Measurements from ENCODE around the gene PLEKHA7.
A peak's percentile ranks its signal among the peaks of the same experiment; 100 is the strongest.
"Not testable (repeated sequence)": the region's sequence is repeated elsewhere in the genome, so short reads cannot be mapped to it uniquely, and the experiment has no call there.

The PLEKHA7 gene, protein sequence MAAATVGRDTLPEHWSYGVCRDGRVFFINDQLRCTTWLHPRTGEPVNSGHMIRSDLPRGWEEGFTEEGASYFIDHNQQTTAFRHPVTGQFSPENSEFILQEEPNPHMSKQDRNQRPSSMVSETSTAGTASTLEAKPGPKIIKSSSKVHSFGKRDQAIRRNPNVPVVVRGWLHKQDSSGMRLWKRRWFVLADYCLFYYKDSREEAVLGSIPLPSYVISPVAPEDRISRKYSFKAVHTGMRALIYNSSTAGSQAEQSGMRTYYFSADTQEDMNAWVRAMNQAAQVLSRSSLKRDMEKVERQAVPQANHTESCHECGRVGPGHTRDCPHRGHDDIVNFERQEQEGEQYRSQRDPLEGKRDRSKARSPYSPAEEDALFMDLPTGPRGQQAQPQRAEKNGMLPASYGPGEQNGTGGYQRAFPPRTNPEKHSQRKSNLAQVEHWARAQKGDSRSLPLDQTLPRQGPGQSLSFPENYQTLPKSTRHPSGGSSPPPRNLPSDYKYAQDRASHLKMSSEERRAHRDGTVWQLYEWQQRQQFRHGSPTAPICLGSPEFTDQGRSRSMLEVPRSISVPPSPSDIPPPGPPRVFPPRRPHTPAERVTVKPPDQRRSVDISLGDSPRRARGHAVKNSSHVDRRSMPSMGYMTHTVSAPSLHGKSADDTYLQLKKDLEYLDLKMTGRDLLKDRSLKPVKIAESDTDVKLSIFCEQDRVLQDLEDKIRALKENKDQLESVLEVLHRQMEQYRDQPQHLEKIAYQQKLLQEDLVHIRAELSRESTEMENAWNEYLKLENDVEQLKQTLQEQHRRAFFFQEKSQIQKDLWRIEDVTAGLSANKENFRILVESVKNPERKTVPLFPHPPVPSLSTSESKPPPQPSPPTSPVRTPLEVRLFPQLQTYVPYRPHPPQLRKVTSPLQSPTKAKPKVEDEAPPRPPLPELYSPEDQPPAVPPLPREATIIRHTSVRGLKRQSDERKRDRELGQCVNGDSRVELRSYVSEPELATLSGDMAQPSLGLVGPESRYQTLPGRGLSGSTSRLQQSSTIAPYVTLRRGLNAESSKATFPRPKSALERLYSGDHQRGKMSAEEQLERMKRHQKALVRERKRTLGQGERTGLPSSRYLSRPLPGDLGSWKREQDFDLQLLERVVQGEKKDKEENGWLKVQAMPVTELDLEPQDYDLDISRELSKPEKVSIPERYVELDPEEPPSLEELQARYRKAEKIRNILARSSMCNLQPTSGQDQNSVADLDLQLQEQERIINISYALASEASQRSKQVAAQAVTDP

DNA sequence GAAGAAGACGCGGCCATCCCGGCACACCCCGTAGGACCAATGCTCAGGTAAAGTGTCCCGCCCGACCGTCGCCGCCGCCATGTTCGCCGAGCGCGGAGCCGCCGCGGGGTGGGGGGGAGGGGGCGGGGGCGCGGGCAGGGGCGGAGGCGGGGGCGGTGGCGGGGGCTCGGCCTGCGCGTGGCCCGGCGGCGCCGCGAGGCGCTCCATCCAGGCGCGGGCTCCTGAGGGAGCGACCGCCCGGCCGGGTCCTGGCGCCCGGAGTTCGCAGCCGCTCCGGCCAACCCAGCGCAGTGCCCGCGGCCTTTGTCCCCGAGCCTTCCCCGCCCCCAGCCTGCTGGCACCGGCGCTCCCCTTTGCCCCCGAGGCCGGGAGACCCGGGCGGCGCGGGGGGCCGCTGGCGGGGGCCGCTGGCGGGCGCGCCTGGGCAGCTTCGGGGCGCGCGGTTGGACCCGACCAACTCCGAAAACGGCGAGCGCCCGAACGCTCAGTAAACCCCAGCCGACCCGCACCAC, at the start of gene PLEKHA7:
Gene PLEKHA7 (minus strand): TSS at position 94 of the 512 bp plus-strand sequence. CDS start 13 bp downstream, at position 81.
- DNase-seq (ENCODE audit: low read depth in 2 of 2) = no peak

DNA sequence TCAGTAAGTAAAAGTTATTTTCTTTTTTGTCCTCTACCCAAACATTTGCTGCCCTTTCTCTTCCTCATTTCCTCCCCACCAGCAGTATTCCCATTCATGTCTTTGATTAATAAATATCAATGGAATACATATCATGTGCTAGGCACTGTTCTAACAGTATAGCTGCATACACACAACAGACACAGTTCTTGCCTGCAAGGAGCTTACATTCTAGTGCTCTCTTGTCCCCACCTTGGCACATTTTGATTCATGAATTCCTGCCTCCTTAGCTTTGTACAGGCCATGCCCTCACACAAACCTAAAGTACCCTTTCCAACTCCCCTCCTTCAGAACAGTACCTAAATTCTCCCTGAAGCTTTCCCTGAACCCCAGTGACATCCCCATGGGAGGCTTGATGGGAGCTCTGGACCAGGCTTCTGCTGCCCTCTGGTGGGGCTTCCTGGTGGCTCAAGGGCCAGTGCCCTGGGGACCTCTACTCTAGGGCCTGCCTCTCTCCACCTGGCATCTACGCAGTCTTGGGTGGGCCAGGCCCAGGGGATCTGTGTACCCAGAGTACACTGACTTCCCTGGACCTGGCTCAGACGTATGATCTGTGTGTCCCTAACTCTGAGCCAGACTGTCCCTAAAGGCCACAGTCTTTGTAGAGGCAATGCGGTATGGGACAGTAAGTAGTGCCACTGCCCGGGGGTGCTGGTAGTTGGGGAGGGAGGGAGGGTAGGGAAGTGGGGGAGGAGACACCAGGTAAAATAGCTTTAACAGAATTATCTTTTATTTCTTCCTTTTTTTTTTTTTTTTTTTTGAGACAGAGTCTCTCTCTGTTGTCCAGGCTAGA, 49.2 kb upstream of the PLEKHA7 start:
- DNase-seq (ENCODE audit: low read depth in 2 of 2) = peak; percentile 49 to 63

DNA sequence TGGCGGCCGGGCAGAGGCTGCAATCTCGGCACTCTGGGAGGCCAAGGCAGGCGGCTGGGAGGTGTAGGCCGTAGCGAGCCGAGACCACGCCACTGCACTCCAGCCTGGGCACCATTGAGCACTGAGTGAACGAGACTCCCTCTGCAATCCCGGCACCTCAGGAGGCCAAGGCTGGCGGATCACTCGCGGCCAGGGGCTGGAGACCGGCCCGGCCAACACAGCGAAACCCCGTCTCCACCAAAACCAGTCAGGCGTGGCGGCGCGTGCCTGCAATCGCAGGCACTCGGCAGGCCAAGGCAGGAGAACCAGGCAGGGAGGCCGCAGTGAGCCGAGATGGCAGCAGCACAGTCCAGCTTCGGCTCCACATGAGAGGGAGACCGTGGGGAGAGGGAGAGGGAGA, 36.9 kb upstream of the PLEKHA7 start:
- DNase-seq (ENCODE audit: low read depth in 2 of 2) = not testable (repeated sequence)

DNA sequence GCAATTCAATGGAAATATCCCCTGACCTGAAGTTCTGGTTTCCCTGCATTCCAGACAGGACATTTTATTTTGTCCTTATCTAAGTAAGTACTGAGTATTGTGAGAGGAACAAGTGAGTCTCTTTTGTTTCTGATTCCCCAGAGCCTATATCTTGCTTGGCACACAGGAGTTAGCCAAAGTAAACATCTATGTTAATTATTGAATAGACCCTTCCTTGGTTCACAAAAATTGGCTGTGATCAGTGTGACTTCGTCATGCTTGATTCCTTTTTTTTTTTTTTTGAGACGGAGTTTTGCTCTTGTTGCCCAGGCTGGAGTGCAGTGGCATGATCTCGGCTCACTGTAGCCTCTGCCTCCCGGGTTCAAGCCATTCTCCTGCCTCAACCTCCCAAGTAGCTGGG, 34.3 kb upstream of the PLEKHA7 start:
- not testable (repeated sequence) for DNase-seq (ENCODE audit: low read depth in 2 of 2)

DNA sequence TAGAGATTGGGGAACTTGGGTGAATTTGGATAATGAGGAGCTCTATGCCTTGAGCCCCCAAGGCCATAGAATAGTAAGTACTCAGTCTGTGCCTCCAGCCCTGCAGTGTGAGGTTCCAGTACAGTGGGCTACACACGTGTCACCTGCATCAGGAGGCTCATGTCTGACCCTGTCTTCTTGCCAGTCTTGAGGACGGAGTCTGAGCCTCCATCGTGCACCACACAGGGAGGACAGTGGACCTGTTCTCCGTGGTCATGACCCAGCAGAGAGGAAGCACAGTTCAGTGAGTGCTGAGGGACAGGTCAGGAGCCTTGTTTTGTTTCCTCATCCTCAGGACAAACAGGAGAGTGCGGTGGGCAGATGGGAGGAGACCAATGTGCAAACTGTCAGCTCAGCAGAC, 32.5 kb upstream of the PLEKHA7 start:
- no peak for DNase-seq (ENCODE audit: low read depth in 2 of 2)

DNA sequence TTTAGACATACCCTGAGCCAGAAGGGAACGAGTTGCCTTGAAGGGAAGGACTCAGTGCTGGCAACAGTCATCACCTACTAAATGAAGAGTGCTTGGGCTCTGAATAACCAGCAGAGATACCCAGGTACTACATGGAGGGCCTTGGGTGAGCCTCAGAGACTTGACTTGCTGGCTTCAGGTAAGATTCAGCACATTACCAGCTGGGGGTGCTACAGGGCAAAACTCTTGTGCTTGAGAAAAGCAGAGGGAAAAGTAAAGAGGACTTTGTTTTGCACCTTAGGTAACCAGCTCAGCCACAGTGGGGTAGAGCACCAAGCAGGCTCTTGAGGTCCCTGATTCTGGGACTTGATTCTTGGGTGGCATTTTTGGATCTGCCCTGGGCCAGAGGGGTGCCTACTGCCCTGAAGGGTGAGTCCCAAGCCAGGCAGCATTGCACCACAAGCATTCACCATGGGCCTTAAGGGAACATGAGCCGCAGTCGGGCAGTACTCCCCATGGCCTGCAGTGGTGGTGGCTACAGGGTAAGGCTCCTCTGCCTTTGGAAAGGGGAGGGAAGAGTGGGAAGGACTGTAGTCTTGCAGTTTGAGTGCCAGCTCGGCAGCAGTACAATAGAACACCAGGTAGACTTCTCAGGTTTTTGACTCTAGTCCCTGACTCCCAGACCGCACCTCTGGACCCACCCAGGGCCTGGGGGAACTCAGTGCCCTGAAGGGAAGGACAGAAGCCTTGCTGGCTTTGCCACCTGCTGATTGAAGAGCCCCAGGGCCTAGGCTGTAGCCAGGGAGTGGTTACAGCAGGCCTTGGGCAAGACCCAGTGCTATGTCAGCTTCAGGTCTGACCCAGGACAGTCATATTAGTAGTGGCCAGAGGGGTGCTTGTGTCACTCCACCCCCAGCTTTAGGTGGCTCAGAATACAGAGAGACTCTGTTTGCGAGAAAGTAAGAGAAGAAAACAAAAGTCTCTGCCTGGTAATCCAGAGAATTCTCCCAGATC, 22.7 kb upstream of the PLEKHA7 start:
- DNase-seq (ENCODE audit: low read depth in 2 of 2) = no peak

DNA sequence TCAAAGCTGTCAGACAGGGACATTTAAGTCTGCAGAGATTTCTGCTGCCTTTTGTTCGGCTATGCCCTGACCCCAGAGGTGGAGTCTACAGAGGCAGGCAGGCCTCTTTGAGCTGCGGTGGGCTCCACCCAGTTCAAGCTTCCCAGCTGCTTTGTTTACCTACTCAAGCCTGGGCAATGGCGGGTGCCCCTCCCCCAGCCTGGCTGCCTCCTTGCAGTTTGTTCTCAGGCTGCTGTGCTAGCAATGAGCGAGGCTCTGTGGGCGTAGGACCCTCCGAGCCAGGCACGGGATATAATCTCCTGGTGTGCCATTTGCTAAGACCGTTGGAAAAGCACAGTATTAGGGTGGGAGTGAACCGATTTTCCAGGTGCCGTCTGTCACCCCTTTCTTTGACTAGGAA, 19.8 kb upstream of the PLEKHA7 start:
- DNase-seq (ENCODE audit: low read depth in 2 of 2) = not testable (repeated sequence)

DNA sequence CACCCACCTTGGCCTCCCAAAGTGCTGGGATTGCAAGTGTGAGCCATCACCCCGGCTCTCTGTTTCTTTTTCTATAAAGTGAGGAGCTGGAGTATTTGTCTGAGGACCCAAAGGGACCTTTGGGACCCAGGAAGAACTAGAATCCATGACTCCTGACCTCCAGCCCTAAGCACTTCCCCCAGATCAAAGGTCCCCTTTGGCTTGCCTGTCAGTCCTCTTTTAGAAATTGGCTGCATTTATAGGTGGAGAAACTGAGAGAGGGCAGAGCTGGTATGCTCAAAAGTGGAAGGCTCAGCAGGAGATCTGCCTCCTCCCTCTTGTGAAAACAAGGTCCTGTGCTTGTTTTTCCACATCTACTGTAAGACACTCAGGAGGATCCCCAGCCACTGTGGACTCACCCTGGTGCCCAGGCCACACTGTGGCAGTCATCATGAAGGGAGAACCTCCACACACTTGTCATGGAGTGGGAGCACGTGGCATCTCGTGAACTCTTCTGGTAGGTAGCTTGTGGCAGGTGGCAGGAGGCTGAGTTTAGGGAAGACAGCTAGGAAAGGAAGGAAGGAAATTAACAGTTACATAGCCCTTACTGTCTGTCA, 12.4 kb upstream of the PLEKHA7 start:
- no peak for DNase-seq (ENCODE audit: low read depth in 2 of 2)

DNA sequence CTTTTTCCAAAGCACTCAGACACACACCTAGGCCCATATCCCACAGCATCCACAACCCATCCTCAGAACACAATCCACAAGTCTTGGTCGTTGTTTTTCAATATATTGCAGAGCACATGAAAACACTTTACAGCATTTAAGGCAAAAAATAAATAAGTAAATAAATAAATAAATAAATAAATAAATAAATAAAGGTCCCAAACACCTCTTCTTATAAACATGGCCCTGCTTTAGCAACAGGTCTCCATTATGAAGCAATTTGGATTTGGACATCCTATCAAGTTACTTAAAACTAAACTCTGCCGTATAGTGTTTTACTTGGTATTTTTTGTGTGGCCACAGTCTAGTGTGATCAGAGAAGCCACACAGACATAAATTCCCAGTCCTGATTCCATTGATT, 10.7 kb upstream of the PLEKHA7 start:
- no peak for DNase-seq (ENCODE audit: low read depth in 2 of 2)

DNA sequence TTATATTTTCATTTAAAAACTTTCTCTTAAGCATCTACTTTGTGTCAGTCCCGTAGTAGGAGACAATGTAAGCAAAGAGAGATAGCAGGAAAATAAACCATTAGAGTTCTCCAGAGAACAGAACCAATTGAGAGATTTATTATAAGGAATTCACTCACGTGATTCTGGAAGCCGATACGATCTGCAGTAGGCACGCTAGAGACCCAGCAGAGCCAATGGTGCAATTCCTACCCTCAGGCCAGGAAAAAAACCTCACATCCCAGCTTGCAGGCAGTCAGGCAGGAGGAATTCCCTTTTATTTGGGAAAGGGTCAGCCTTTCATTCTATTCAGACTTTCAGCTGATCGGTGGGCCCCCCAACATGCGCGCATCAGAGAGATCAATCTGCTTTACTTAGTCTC, 7.3 kb upstream of the PLEKHA7 start:
- DNase-seq (ENCODE audit: low read depth in 2 of 2) = no peak

DNA sequence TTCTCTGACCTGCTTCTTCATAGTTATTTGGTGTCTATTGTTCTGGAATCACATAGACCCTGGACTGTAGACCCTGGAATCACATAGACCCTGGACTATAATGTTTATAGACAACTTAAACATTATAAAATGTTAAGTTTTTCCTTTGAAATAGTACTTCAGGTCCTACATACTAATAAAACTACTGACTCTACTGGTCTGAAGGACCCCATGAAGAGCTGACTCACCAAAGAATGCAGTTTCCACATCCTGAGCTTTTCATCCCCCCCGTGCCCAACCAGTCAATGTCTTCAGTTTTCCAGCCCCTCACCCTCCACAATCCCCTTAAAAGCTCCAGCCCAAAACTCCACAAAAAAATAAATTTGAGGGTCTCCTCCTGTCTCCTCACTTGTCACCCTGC, 6.6 kb upstream of the PLEKHA7 start:
- DNase-seq (ENCODE audit: low read depth in 2 of 2) = no peak

DNA sequence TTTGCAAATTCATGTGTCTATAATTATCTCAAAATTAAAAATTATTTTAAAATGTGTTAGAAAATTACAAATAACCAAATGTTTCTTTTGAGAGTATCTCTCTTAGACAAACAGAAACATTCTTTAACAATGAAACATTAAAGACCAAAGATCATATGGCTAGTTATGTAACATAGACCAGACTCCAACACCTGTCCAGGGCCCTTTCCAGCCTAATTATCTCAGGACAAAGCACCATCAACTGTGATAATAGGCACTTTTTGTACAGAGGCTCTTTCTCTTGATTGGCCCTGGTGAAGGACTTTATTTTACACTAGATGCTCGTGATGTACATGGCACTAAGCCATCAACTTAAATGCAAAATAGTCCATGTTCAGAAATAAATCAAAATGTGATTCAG, 5.0 kb upstream of the PLEKHA7 start:
- DNase-seq (ENCODE audit: low read depth in 2 of 2) = no peak

DNA sequence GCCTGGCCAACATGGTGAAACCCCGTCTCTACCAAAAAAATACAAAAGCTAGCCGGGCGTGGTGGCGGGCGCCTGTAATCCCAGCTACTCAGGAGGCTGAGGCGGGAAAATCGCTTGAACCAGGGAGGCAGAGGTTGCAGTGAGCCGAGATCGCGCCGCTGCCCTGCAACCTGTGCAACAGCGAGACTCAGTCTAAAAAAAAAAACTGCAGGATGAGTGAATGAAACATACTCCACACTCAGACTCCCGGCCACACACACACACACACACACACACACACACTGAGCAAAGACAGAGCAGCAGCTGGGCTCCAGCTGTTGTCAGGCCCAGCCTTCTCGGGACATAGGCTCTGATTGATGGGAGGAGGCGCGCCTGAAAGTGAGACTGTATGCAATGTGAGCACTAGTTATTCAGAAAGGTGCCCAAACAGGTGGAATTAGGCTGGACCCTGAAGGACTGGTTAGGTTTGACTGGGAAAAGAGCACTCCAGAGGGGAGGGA, 1.5 kb upstream of the PLEKHA7 start:
- no peak for DNase-seq (ENCODE audit: low read depth in 2 of 2)

DNA sequence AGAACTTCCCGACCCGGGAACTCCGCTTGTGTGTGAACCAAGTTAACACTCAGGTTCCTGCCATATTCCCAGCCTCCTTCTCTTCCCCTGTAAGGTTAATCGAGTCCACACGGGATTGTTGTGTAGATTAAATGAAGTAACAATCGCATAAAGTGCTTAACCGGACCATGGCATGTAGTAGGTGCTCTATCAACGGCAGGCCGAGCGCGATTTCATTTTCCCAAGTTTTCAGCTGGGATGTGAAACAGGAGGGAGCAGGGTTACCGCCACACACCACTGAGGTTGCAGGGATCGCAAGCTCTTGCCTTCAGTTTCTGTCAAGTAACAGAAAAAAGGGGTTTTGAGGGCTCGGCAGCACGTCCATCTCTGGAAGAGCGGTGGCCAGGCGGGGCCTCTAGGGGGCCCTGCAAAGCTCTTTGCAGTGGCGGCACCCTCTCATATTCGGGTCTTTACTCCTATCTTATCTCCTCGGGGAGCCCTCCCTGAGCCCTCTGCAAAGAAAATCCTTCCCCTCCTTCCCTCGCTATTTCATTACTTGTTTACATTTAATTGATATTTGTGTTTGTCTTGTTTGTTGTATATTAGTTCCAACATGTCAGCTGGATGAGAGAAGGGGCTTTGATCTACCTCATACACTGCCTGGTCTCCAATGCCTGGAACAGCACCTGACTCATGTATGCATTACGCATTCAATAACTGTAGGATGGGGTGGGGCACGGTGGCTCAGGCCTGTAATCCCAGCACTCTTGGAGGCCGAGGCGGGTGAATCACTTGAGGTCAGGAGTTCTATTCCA, 816 bp upstream of the PLEKHA7 start:
- no peak for DNase-seq (ENCODE audit: low read depth in 2 of 2)

DNA sequence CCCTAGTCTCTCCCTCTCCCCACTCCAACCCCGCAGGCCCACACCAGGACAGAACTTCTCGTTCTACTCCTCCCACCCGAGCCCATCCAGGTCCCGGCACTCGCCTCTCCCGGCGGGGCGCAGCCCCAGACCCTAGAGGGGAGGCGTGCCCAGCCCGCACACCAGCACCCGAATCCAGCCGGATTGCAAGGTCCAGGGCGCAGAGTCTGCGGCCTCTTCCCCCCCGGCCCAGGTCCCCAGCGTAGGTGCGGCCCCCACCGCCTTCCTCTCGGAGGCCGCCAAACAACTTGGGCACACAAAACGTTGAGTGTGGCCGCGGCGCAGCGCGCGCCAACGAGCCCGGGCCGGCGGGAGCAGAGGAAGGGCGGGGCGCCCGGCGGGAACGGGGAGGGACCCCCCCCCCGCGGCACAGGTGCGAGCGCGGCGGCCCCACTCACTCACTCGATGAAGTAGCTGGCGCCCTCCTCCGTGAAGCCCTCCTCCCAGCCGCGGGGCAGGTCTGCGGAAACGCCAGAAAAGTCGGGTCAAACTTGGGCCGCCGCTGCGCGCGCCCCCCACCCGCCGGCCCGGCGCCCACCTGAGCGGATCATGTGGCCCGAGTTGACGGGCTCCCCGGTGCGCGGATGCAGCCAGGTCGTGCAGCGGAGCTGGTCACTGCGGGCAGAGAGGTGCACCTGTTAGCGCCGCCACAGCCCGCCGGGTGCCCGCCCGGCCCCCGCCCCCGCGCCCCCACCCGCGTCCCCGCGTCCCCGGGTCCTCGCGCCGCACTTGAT, 480 bp downstream of the PLEKHA7 start:
- DNase-seq (ENCODE audit: low read depth in 2 of 2) = peak in 1 of 2 donors; percentile 14

DNA sequence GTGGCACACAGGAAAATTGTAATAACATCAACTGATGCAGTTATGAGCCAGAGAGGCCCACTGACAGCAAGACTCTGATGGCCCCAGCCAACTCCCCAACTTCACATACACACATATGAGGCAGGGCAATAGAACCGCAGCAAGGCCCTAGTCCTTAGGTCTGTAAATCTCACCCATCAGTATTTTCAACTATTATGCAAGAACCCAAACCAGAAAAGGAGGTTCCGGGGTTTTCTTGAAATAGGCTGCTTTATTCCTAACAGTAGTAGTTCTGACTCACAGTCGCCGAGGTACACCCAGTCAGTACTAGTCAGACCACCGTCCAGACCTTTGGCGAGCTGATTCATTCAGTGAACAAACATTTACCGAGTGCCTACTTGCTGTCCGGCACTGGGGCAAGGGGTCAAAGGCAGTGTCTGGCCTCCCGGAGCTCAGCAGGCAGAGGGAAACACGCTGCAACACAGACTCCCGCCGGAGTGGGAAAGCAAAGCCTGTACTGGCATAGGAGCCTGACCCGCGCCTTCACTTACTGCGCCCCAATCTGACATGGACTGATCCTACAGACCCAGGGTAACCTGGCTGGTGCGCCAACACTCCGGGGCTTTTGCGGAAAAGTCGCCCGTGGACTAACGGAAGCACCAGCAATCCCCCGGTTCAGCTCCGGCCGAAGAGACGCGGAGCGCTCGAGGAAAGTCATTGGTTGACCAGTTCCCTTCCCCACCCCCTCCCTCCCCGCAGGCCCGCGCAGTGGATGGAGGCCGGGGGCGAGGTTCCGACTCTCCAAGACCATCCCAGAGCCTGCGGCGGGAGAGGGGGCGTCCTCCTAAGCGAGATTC, 1.3 kb downstream of the PLEKHA7 start:
- DNase-seq (ENCODE audit: low read depth in 2 of 2) = no peak

DNA sequence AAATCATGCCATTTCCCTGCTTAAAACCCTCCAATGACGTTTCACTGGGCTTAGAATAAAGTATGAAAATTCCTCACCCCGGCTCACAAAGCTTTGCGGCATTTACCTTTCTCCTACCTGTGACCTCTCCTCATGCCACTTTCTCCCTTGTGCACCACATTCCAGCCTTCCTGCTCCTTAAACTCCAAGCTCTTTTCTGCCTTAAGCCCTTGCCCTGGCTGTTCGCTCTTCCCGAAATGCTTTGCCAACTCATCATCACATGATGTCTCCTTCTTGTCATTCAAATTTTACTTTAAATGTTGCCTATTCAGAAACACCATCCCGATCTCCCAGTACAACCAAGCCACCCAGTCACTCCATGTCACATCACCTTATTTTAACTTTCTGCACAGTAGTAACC, 2.0 kb downstream of the PLEKHA7 start:
- no peak for DNase-seq (ENCODE audit: low read depth in 2 of 2)
